ENCODE measurements around the gene USP8.

Gene USP8

DNA sequence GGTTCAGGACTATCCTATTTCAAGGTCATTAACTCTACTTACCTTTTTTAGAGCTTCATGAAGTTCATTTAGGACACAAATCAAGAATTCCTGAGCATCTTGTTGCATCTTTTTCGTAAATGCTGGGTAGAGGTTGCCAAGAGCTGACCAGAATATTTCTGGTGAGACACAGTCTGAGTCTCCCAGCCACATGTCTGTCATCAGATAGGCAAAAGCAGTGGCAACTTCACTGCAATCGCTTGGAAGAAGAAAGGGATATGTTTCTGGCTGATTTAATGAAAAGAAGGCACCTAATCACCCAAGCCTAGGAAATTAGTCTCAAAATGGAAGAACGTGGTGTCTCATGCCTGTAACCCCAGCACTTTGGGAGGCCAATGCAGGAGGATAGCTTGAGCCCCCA, 119.4 kb downstream of the USP8 start:
- no peak for DNase-seq (ENCODE audit: low read depth)

GRCh38 chr15:50544368-50544767, 120.2 kb downstream of the USP8 start:
- DNase-seq (ENCODE audit: low read depth), result no peak

- no peak for DNase-seq (ENCODE audit: low read depth)
Observed at GRCh38 chr15:50546566-50546965, 122.4 kb downstream of the USP8 start, which contains the start of gene USP50. Gene USP50, minus strand, starts transcription at chr15:50546666. Its CDS starts 141 bp downstream, at chr15:50546525.

DNA sequence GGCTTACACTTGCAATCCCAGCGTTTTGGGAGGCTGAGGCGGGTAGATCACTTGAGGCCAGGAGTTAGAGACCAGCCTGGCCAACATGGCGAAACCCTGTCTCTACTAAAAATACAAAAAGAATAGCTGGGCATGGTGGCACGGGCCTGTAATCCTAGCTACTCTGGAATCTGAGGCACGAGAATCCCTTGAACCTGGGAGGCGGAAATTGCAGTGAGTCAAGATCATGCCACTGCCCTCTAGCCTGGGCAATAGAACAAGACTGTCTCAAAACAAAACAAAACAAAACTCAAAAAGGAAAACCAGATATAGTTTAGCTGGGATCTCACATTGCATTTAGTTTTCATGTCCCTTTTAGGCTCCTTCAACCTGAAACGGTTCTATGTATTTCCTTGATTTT, 125.1 kb downstream of the USP8 start:
- no peak for DNase-seq (ENCODE audit: low read depth)

DNA sequence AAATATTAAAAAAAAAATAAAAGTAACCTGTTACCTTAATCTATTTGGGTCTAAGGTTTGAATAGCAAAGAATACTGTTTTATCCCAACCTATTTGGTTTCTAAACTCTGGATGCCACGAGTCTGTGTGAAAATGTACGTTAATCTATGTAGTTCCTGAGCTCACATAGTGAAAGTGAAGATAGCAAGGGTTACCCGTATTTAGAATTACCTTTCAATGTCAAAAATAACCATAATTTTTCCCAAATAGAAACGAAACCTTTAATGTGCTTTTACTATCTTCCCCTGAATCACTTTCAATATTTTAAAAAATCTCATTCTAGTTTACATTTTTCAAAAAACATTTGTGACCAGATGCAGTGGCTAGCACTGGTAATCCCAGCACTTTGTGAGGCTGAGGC, 128.0 kb downstream of the USP8 start:
- no peak for DNase-seq (ENCODE audit: low read depth)

DNA sequence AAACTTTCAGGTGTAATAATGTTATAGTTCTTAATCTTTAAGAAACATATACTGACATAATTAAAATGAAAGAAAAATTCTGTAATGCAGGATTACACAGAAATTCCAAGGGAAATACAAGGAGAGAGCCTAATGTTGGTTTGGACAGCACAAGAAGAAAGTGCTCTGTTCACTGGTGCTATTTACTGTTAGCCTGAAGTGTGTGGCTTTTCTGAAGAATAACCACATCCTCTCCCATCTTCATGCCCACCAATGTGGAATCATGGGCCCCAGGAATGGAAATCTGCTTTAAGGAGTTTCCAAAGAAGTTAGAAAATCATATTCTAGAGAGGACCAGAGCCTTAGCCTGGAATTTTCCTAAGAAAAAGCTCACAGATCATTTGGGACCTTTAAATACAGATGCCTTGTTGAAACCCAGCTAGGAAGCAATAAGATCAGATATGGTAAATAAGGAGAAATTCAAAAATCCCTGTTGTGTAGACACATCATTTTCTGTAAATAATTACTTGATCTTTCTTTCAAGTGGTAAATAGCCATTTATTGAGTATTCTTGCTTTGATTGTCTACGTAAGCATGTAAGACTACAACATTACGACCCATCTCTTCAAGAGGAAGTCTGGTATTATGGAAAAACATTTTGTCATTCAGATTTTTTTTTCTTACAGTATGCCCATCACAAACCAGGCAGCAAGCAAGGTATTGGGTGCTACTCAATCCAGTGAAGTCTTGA, 132.6 kb downstream of the USP8 start:
- DNase-seq (ENCODE audit: low read depth), result no peak

DNA sequence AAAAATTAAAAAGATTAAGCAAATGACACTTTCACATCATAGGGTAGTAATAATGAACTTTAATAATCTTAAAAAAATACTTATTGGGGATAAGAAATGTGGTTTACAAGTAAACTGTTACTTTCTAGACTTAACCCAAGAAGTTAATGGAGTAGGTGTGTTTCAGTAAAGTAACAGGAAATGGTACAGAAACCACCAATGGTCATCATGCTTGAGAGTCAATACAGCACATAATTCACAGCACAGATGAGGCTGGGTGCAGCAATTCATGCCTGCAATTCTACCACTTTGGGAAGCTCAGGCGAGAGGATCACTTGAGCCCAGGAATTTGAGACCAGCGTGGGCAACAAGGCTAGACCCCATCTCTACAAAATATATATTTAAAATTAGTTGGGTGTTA, 133.8 kb downstream of the USP8 start:
- no peak for DNase-seq (ENCODE audit: low read depth)

GRCh38 chr15:50562735-50563640, 138.8 kb downstream of the USP8 start:
- DNase-seq (ENCODE audit: low read depth), result no peak

DNA sequence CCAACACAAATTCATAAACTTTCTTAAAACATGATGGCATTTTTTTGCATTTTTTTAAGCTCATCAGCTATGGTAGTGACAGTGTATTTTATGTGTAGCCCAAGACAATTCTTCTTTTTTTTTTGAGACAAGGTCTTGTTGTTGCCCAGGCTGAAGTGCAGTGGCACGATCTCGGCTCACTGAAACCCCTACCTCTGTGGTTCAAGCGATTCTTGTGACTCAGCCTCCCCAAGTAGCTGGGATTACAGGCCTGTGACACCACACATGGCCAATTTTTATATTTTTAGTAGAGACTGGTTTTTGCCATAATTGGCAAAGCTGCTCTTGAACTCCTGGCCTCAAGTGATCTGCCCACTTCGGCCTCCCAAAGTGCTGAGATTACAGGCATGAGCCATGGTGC, 139.6 kb downstream of the USP8 start:
- no peak for DNase-seq (ENCODE audit: low read depth)

Measured in stimulated activated CD8-positive, alpha-beta memory T cell treated with anti-CD3 and anti-CD28 coated beads, Interleukin-7, amount 100 ng/mL, for 24 hours (primary cell).